ENCODE data around the gene OGDH. TPM values are rescaled to one million over a fixed set of nuclear protein-coding genes. Genes with fewer than 3 reads are reported as not detected.

The OGDH gene
- polyA plus RNA-seq, 10 donors, result 51.6 to 69.4 (median 63.6) TPM

Other genes starting within 250 kb of the OGDH start
- 10 to 100 TPM; 56.4 to 82.5 (median 70.5) TPM for gene NUDCD3, start 116.0 kb upstream of the OGDH start, polyA plus RNA-seq (ENCODE audit: insufficient read length in 10 of 10)
- under 1 TPM; 0.04 to 0.33 (median 0.11) TPM for gene NPC1L1, start 65.3 kb upstream of the OGDH start, polyA plus RNA-seq (ENCODE audit: insufficient read length in 10 of 10)
- 10 to 100 TPM; 43.4 to 64.4 (median 48.4) TPM for gene DDX56, start 32.7 kb upstream of the OGDH start, polyA plus RNA-seq (ENCODE audit: insufficient read length in 10 of 10)
- gene TMED4, start 24.4 kb upstream of the OGDH start, polyA plus RNA-seq (ENCODE audit: insufficient read length in 10 of 10), result 100 to 1,000 TPM in 1 of 10 donors, 10 to 100 TPM in 9; 64.5 to 107 (median 83.2) TPM
- gene ZMIZ2, start 142.2 kb downstream of the OGDH start, polyA plus RNA-seq (ENCODE audit: insufficient read length in 10 of 10), result 10 to 100 TPM; 22.8 to 48.5 (median 34.0) TPM
- gene PPIA, start 190.1 kb downstream of the OGDH start, polyA plus RNA-seq (ENCODE audit: insufficient read length in 10 of 10), result 1,000 to 10,000 TPM in 1 of 10 donors, 100 to 1,000 TPM in 9; 727 to 1,030 (median 805) TPM
- 100 to 1,000 TPM; 128 to 176 (median 139) TPM for gene H2AZ2, start 241.5 kb downstream of the OGDH start, polyA plus RNA-seq (ENCODE audit: insufficient read length in 10 of 10)